ENCODE results near the gene CXorf38.

Gene CXorf38, protein sequence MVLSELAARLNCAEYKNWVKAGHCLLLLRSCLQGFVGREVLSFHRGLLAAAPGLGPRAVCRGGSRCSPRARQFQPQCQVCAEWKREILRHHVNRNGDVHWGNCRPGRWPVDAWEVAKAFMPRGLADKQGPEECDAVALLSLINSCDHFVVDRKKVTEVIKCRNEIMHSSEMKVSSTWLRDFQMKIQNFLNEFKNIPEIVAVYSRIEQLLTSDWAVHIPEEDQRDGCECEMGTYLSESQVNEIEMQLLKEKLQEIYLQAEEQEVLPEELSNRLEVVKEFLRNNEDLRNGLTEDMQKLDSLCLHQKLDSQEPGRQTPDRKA

DNA sequence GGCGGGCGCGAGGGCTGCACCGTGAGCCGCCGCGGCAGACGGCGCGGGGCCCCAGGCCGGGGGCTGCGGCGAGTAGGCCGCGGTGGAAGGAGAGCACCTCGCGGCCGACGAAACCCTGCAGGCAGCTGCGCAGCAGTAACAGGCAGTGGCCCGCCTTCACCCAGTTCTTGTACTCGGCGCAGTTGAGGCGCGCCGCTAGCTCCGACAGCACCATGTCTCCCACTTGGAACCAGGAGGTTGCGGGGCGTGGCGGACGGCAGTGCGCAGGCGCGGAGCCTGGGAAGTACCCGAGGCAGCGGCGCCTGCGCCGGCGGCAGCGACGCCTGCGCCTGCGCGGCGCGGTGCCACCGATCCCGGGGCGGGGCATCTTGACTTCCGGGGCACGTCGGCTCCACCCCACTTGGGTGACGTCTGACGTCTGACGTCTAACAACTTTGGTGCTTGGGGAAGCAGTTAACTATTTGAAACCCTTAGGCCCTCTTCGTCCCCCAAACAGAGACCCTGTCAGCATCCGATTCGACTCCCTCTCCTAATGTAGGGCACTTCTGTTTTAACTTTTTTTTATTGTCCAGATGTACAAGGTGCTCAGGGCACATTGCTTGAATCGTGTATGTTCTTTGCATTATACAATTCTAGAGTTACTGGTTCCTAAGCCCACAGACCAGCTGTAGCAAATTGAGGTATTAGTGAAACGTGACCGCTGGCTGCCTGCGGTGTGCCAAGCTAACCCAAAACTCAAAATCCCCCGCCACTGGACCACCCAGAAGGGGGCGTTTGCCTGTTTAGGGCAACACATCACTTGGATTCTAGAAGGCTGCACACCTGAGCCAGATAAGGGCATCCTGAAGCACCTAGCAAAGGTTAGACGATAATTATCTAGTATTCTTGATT is at the start of gene CXorf38:
Gene CXorf38 (minus strand): TSS at position 255 of the 891 bp plus-strand sequence. CDS start 41 bp downstream, at position 214.
- DNase-seq (ENCODE audit: extremely low read depth in 1 of 2, low read depth in 1 of 2), result peak; percentile 84 to 93

DNA sequence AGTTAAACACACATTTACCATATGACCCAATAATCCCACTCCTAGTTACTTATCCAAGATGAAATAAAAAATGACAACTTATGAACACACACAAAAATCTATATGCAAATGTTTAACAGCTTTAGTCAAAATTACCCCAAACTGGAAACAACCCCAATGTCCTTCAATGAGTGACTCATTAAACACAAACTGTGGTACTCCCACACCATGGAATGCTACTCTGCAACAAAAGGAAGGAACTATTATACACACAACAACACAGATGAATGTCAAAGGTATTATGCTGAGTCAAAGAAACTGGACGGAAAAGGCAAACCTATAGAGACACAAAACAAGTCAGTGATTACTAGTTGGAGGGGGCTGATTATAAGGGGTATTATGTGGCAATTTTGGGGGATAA is 47.4 kb upstream of the CXorf38 start:
- DNase-seq (ENCODE audit: extremely low read depth in 1 of 2, low read depth in 1 of 2), result no peak

DNA sequence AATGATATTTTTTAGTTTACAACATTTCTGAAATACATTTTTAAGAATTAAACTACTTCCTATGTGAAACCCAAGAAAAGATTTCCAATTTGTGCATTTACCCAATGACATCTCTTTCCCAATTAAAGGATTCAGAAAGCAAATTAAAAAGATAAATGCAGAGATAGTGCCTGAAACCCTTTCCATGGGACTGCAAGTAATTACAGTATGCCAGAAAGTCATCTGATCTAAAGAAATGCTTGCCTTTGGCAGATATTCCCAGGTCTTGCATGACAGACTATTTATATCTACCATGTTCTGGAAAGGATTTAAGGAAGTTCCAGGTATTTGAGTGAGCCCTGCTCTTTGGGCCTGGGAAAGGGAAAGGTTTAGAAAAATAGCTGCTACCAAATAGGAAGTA is 41.6 kb upstream of the CXorf38 start:
- DNase-seq (ENCODE audit: extremely low read depth in 1 of 2, low read depth in 1 of 2), result no peak

DNA sequence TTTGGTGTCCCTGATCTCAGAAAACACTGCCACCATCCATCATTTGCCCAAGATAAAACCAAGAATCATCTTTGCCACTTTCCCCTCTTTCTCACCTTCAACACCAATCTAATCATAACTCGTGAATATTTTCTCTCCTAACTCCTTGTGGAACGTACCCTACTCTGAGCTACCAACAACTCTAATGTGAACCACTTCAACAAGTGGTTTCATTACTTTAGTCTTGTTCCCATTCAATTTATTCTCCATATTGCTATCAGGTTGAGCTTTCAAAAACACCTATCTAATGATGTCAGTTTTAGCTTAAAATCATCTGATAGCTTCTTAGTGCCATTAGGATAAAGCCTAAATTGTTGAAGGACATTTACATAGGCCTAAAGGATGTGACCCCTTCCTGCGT is 39.8 kb upstream of the CXorf38 start:
- DNase-seq (ENCODE audit: extremely low read depth in 1 of 2, low read depth in 1 of 2), result no peak

DNA sequence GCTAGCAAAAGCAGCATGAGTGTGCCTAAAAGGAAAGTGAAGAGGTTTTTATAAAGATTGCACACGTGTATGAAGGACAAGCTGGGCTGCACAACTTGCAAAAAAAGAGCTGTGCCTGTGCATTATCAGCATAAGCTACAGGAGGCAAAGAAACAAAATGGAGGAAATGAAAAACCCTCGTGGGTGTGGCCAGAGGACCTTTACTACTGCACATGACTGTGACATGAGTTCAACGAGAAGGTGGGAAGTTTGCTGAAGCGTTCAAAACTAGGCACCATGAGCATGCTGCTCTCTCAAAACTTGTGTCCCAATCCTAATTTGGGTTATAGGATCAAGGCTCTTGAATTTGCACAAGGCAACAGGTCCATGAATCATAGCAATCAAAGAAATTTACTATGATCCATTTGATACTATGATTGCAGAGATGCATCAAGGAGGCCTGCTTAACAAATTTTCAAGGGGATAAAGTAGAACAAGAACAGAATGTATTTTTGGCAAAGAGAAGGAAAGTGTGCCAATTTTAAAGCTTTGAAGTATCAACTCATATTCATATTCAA is 38.1 kb upstream of the CXorf38 start:
- DNase-seq (ENCODE audit: extremely low read depth in 1 of 2, low read depth in 1 of 2), result no peak

DNA sequence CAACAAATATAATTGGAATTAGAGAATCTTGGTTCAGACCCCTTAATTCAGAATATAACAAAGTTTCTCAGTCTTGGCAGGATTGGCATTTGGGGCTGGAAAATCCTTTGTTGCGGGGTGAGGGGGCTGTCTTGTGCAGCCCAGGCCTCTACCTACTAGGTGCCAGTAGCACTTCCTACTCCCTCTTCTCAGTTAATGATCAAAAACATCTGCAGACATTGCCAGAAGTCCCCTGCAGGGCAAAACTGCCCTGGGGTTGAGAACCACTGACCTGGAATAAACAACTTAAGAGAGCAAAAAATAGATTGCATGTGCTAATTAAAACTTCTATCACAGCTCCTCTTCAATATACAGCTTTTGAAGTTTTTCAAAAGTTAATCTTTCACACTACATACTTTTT is 36.7 kb upstream of the CXorf38 start:
- no peak for DNase-seq (ENCODE audit: extremely low read depth in 1 of 2, low read depth in 1 of 2)

DNA sequence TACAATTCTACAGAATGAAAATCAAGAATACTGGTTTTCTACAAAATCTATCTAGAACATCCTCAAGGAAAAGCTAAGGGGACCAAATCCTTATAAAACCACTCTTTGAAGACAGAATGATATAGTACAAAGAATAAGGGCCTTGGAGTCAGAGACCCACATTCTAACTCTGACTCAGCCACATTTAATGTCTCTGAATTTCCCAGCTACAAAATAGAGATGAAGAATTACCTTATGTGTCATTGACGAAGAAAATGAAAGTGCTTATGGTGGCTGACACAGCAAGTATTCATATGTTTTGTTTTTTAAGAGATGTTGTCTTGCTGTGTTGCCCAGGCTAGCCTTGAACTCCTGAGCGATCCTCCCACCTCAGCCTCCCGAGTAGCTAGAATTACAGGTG is 35.9 kb upstream of the CXorf38 start:
- DNase-seq (ENCODE audit: extremely low read depth in 1 of 2, low read depth in 1 of 2), result no peak

DNA sequence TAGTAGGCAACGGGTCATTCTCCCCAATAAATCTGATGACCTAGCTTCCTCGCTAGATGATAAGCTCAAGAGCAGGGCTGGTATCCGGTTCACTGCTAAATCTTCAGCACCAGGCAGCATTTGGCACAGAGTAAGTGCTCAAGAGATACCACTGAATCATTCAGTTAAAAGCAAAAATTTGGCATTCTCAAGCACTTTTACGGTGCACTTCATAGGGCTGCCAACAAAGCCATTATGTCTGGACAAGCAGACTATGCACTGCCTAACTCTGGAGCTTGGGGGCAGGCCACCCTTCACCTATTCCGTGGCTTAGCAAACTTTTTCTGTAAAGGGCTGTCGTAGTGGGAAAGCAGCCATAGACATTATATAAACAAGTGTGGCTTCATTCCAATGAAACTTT is 23.8 kb upstream of the CXorf38 start:
- DNase-seq (ENCODE audit: extremely low read depth in 1 of 2, low read depth in 1 of 2), result no peak

DNA sequence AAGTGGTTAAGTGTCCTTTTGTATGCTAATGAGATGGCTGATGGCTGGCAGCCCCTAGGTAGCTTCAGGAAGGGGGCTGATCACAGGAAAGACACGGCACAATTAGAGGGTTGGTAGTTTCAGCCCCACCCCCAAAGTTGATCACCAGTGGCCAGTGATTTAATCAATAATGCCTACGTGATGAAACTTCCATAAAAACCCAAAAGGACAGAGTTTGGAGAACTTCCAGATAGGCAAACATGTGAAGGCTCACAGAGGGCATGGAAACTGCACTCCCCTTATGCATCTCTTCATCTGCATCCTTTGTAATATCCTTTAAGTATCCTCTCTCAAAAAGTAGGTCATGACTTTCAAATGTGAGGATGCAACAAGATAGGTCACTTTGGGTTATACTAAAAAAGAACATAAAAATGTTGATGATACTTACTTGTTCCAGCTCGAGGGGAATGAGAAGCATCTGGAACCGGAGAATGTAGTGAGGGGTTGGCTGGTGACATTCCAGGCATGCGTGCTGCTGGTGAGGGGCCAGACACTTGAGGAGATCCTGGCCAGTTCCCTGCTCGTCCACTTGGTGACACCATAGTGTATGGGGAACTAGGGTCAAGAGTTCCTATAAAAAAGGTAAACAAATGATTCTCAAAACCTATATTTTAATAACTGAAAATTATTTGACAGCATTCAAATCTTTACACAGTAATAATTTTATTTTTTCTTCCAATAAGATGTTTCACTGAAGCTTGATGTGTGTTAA is 16.7 kb upstream of the CXorf38 start:
- no peak for DNase-seq (ENCODE audit: extremely low read depth in 1 of 2, low read depth in 1 of 2)

DNA sequence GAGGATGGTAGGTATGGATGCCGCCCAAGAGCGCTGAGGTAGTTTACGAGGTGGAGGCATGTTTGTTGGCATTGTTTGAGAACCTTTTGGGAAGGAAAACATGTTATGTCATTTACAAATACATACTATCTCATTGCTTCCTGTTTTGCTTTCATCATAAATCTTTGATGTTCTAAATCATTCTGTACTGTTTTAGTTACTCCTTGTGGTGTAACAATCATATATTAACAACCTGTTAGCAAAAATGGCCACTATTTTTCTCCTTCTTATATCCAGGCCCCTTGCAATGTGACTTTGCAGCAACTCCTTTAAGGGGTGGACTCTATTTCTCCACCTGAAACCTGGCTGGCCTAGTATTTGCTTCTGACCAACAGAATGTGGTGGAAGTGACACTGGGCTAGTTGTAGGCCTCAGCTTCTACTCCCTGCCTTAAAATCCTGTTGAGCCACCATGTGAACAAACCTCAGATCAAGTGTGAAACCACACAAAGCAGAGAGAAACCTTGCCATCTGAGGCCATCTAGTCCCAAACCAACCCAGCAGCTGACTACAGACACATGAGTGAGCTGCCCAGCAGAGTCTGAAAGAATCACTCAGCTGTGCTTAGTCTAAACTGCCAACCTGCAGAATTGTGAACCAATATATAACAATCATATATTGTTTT is 15.8 kb upstream of the CXorf38 start:
- DNase-seq (ENCODE audit: extremely low read depth in 1 of 2, low read depth in 1 of 2), result no peak

DNA sequence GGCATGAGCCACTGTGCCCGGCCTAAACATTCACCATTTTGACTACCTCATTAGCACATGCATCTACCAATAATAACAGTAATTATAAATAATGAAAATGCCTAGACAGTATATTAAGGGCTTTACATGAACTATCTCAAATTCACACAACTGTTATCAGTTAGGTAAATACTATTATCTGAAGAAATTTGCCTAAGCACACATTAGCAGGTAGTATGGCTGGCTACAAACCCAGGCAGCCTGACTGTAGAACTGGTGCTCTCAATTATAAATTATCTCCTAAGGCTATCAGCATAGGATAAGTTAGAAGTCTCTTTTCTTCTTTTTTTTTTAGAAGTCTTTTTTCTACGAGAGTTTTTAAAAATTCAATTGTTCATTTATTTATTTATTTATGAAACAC is 14.1 kb upstream of the CXorf38 start:
- DNase-seq (ENCODE audit: extremely low read depth in 1 of 2, low read depth in 1 of 2), result no peak

DNA sequence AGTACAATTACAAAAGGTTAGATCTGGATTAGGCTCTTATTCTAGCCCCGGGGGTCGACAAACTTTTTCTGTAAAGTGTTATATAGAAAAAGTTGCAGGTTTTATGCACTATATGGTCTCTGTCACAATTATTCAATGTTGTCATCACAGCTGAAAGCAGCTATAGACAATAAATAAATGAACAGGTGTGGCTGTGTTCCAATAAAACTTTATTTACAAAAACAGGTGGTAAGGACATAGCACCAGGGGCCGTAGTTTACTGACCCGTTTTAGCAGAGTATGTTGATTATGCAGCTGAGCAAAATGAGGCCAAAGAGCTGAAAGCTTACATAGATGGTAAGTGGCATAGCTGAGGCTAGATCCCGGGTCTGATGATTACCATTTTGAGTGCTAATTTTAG is 13.0 kb upstream of the CXorf38 start:
- no peak for DNase-seq (ENCODE audit: extremely low read depth in 1 of 2, low read depth in 1 of 2)

DNA sequence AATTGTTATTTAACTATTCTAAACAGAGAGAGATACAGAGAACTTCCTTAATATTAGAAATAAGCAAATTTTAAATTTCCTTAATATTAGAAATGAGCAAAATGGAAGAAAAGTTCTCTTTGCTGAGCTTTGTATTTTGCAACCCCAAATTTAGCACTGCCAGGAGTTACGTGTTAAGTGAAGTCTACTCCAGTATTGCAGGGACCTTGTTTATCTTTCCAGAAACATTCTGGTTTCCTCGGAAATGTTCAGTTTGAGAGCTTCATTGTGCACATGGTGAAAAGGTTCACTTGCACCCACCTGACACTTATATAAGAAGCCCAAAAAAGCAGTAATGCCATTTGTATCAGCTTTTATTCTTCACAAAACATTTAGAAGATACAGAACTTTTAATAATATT is 6.2 kb upstream of the CXorf38 start:
- no peak for DNase-seq (ENCODE audit: extremely low read depth in 1 of 2, low read depth in 1 of 2)

DNA sequence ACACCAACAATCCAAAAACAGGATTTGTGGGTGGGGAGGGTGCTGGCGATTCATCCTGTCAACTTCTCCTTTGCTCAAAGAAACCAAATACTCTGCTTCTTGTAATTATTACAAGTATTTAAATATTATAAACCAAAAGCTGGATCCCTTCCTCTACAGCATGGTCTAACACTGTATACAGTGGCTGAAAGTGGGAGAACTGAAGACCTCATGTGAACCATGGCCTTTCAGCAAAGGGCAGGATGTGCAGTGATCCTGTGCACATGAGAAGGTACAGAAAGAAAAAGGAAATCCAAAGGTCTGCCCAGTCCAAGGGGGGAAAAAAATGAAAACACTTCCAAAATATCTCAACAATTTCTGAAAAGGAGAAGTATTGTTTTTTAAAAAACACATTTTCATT is 5.3 kb upstream of the CXorf38 start:
- no peak for DNase-seq (ENCODE audit: extremely low read depth in 1 of 2, low read depth in 1 of 2)

DNA sequence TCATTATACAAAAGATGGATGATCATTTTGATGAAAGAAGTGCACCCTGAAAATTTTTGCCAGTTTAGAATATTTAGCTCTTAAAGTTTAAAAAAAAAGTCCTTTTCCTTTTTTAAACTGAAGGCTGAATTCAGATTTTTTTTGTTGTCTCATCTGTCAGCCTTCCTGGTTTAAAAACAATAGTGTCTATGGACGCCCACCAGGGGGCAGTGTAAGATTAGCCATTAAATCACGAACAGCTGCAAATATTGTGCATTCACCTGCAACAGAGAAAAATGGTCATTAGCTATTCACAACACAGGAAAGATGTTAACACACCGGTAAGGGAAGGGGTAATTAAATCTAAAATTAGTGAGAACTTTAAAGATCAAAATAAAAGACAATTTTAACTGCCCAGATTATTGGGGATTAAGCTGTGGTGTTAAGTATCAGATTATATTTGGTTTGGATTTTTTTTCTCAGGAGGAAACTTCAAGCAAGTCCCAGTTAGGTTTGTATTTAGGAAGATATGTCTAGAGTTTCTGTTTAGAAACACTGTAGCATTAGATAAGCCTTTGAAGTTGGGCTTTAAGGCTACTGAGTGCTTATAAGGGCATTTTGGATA is 4.4 kb upstream of the CXorf38 start:
- DNase-seq (ENCODE audit: extremely low read depth in 1 of 2, low read depth in 1 of 2), result peak; percentile 46 to 49

DNA sequence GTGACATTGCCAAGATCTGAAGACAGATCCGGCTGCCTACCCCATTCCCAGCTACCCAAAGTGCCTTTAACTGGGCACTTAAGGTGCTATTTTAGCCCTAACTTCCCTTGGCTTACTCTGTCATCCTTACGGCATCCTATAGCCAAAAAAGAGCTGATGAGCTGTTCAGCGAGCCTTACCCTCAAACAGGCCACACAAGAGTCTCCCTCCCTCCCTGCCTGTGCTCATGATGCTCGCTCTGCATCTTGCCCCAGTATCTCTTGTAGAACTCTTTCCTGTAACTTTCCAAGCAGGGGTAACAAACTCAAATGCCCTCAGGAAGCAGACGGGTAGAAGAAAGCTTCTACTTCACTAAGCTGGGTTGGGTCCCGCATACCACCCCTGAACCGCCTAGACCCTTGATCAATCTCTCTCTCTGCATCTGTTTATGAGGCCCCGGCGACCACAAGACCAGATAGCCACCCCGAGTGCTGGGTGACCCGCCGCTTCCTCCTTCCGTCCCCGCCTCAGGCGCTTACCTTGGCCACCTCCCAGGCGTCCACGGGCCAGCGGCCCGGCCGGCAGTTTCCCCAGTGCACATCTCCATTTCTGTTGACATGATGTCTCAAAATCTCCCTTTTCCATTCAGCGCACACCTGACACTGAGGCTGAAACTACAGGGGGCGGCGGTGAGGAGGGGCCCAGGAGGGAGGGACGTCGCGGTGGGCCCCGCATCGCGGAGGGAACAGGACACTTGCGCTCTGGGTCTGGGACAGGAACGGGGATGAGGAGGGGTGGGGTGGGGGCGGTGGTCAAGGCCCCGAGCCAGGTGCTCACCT is 663 bp downstream of the CXorf38 start:
- DNase-seq (ENCODE audit: extremely low read depth in 1 of 2, low read depth in 1 of 2), result no peak

DNA sequence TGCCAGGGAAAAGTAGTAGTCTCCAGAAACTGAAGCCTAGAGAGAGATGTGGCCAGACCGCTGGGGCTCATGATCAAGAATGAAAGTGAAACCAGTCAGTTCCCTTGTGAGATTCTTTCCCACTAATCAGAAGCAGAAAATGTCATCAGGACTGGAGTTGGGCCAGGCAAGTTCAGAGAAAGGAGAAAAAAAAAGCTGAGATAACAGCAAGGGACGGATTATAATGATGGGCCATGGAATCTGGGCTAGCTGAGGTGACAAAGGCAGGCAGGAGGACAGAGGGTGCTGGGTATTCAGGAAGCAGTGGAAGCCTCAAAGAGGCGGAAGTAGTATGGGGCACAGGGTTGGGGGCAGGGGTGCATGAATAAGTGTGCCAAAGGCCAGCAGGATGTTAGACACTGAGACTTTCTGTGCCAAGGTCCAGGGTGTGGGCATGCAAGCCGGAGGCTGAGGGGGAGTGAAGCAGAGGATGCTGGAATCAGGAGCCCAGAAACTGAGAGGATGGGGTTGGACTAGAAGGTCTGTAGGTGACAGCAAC is 2.5 kb downstream of the CXorf38 start:
- DNase-seq (ENCODE audit: extremely low read depth in 1 of 2, low read depth in 1 of 2), result no peak

DNA sequence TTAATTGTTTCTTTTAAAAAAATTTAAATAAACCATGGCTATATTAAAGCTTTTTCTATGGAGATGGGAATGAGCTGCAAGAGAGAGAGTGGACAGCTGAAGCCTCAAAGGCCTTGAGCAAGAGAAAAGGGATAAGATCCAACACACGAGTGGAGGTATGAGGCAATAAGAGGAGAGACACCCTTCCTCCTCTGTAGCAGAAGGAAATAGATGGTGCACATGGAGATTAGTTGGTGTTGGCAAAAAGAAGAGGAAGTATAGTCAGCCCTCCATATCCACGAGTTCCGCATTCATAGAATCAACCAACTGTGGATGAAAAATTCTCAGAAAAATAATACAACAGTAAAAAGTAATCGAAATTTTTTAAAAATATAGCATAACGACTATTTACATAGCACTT is 3.2 kb downstream of the CXorf38 start:
- DNase-seq (ENCODE audit: extremely low read depth in 1 of 2, low read depth in 1 of 2), result no peak

DNA sequence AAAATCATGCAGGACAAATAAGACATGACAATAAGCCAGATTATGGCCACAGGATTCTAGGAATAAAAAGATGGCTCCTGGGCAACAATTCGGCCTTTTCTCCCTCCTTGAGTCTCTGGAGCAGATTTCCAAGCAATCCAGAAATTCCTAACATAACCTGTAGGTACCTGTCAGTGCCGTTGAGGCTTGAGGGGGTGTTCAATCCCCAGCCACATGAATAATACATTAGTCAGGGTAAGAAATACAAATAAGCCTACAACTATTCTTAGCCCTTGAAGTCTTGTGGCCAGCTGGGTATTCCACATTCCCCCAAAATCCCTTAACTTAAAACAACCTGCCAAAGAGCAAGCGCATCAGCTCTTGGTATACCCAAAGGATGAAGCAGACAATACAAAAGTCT is 9.7 kb downstream of the CXorf38 start:
- DNase-seq (ENCODE audit: extremely low read depth in 1 of 2, low read depth in 1 of 2), result no peak

Data from activated CD8-positive, alpha-beta memory T cell treated with anti-CD3 and anti-CD28 coated beads for 1 hour (primary cell).